CD14-positive monocyte (primary cell): ENCODE results near the gene MRPS16. TPM values are rescaled to one million over a fixed set of nuclear protein-coding genes. Genes with fewer than 3 reads are reported as not detected.

Experiments
- DNase-seq, 3 donors: peaks; one replicate each; pipeline ENCODE4 v3.0.0-alpha.2; 2011 to 2022
- H2AFZ ChIP-seq: 2 replicates; pipeline ENCODE4 v1.6.0; 2012; ENCODE audit warnings: mild to moderate bottlenecking, low read depth, low read length, inconsistent platforms; ENCODE audit not compliant: insufficient read depth, poor library complexity, severe bottlenecking
- H3K27ac ChIP-seq, 2 donors: 1 replicate in 1 of 2; 2 replicates in 1 of 2; pipeline ENCODE4 v1.5.1; 2012 to 2013; ENCODE audit warnings: low read length in 2 of 2, control low read depth in 1 of 2, inconsistent platforms in 1 of 2, low read depth in 1 of 2, mild to moderate bottlenecking in 1 of 2
- H3K27me3 ChIP-seq, 2 donors: one replicate each; pipeline versions ENCODE4 v1.6.0 to v1.6.1; 2011 to 2013; ENCODE audit warnings: low read length in 2 of 2; ENCODE audit not compliant: control insufficient read depth in 2 of 2, insufficient read depth in 2 of 2
- H3K36me3 ChIP-seq, 2 donors: replicated peaks in 1 of 2; 1 replicate in 1 of 2; 2 replicates in 1 of 2; pipeline versions ENCODE4 v1.5.1 to v1.6.1; 2012 to 2013; ENCODE audit warnings: low read length in 2 of 2, control low read depth in 1 of 2, inconsistent platforms in 1 of 2, mild to moderate bottlenecking in 1 of 2; ENCODE audit not compliant: insufficient read depth in 2 of 2, control insufficient read depth in 1 of 2
- H3K4me1 ChIP-seq, 2 donors: 1 replicate in 1 of 2; 2 replicates in 1 of 2; pipeline versions ENCODE4 v1.5.1 to v1.6.1; 2012 to 2013; ENCODE audit warnings: low read length in 2 of 2, control low read depth in 1 of 2, inconsistent platforms in 1 of 2, mild to moderate bottlenecking in 1 of 2, moderate library complexity in 1 of 2; ENCODE audit not compliant: insufficient read depth in 2 of 2, control insufficient read depth in 1 of 2
- H3K4me2 ChIP-seq: replicated peaks from 2 replicates; pipeline ENCODE3; 2012; ENCODE audit warnings: low read length, moderate library complexity, mild to moderate bottlenecking; ENCODE audit not compliant: poor library complexity, severe bottlenecking; ENCODE audit errors: extremely low read depth
- H3K4me3 ChIP-seq, 3 experiments: fragments of 200-600 bp in 1 of 3; sonication (generic) in 1 of 3; replicated peaks in 1 of 3; 1 replicate in 2 of 3; 2 replicates in 1 of 3; pipeline ENCODE4 v1.5.1; 2011 to 2013; ENCODE audit warnings: low read length in 3 of 3, mild to moderate bottlenecking in 3 of 3, control low read depth in 2 of 3, low read depth in 2 of 3, inconsistent platforms in 1 of 3, moderate library complexity in 1 of 3
- H3K79me2 ChIP-seq: 2 replicates; pipeline ENCODE4 v1.6.0; 2012; ENCODE audit warnings: mild to moderate bottlenecking, control low read depth, inconsistent platforms, low read length, moderate library complexity; ENCODE audit not compliant: insufficient read depth
- H3K9ac ChIP-seq: 2 replicates; pipeline ENCODE4 v1.6.0; 2017; ENCODE audit warnings: low read length, mild to moderate bottlenecking; ENCODE audit not compliant: insufficient read depth, poor library complexity, severe bottlenecking
- H3K9me3 ChIP-seq, 2 donors: replicated peaks in 1 of 2; 1 replicate in 1 of 2; 2 replicates in 1 of 2; pipeline versions ENCODE4 v1.5.1 to v1.6.1; 2012 to 2013; ENCODE audit warnings: low read length in 2 of 2, control low read depth in 1 of 2; ENCODE audit not compliant: control insufficient read depth in 1 of 2, insufficient read depth in 1 of 2
- H4K20me1 ChIP-seq: 2 replicates; pipeline ENCODE4 v1.6.0; 2012; ENCODE audit warnings: mild to moderate bottlenecking, low read length, control low read depth, moderate library complexity; ENCODE audit not compliant: insufficient read depth
- H3K27ac Mint-ChIP-seq, 7 donors: one replicate each; pipeline ENCODE4 v1.8.0; 2020; ENCODE audit warnings: mild to moderate bottlenecking in 7 of 7, mixed read lengths in 7 of 7, moderate library complexity in 6 of 7, inconsistent platforms in 2 of 7
- H3K27me3 Mint-ChIP-seq, 3 donors: one replicate each; pipeline ENCODE4 v1.8.0; 2021 to 2022; ENCODE audit warnings: low read depth in 3 of 3, mild to moderate bottlenecking in 3 of 3, mixed read lengths in 3 of 3, moderate library complexity in 3 of 3, inconsistent platforms in 1 of 3
- H3K36me3 Mint-ChIP-seq, 2 donors: one replicate each; pipeline ENCODE4 v1.8.0; 2020; ENCODE audit warnings: mixed read lengths in 2 of 2, inconsistent platforms in 1 of 2, mild to moderate bottlenecking in 1 of 2
- H3K4me1 Mint-ChIP-seq: one replicate; pipeline ENCODE4 v1.8.0; 2020; ENCODE audit warnings: mild to moderate bottlenecking, mixed read lengths
- H3K4me3 Mint-ChIP-seq, 2 donors: one replicate each; pipeline ENCODE4 v1.8.0; 2020; ENCODE audit warnings: mild to moderate bottlenecking in 2 of 2, mixed read lengths in 2 of 2, moderate library complexity in 1 of 2
- H3K9me3 Mint-ChIP-seq, 7 donors: one replicate each; pipeline ENCODE4 v1.8.0; 2020 to 2022; ENCODE audit warnings: mixed read lengths in 7 of 7, mild to moderate bottlenecking in 6 of 7, moderate library complexity in 6 of 7, inconsistent platforms in 2 of 7
- WGBS: methylation state at CpG from one replicate; pipeline ENCODE4 v1.1.5; 2013; ENCODE audit warnings: missing lambda C conversion rate; ENCODE audit not compliant: insufficient coverage; 5-methylcytosine and 5-hydroxymethylcytosine counted together
- intact Hi-C, 2 donors: fragments of 100-400 bp; cut with micrococcal nuclease; formaldehyde crosslinking; loops; one replicate each; pipeline versions ENCODE4 v1.15.0 to v1.15.1; 2023
- polyA plus RNA-seq, 3 donors: library from polyadenylated mRNA; depleted of rRNA in 1 of 3; unstranded in 2 of 3; stranded (reverse) in 1 of 3; fragments of 300-500 nt in 2 of 3; fragments of >200 nt in 1 of 3; fragmentation: Illumina TruSeq in 2 of 3; gene quantifications; 1 replicate in 2 of 3; 2 replicates in 1 of 3; pipeline ENCODE4 v1.2.3, GENCODE V29; 2012 to 2021
- TF ChIP-seq, protein P1 (sequence below): fragments of 200-600 bp; IDR thresholded peaks from one replicate; pipeline ENCODE4 v1.8.0; 2022; ENCODE audit warnings: antibody characterized with exemption, mild to moderate bottlenecking

Gene MRPS16
- polyA plus RNA-seq, 3 donors, result 20.9 to 102 (median 78.6) TPM

DNA sequence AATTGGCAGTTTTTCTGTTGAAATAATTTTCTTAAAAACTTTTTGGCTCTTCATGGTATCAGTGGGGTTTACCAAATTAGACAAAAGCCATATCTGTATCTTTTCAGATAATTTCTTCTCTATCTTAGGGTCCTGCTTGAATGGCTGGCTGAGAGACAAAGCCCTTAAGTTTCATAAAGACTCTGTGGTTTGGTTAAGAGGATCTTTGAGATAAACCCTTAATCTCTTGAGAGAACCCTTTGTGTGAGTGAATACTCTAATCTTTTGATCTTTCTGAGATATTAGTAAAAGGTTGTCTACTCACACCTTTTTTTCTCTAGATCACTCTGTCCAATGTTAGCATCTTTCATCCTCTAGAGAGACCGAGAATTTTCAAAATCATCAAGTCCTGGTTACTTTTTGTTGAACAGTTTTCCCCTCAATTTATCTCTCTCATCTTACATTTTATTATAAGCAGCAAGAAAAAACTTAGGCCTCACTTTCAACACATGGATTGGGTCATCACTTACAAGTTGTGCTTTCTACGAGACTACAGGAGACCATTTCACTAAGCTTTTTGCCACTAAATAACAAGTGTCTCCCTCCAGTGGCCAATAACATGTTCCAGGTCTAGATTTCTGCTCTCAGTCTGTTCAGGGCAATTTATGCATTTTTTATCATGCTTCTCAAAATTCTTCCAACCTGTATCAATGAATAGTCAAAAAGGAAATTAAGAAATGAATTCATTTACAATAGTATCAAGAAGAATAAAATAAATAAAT, 33.8 kb downstream of the MRPS16 start:
- Histone ChIP-seq H3K27ac (no peak overlapping the region), H3K4me1 (no peaks in the 10 kb centered on the region), H2AFZ (no peak overlapping the region), H4K20me1 (no peaks in the 10 kb centered on the region), H3K36me3 (peaks cover 17 to 44% of the 10 kb centered on the region in 2 donors), H3K9me3 (no peaks in the 10 kb centered on the region), H3K9ac (no peak overlapping the region), H3K27me3 (no peaks in the 10 kb centered on the region), H3K79me2 (no peaks in the 10 kb centered on the region), H3K4me2 (no peak overlapping the region), H3K4me3 (no peak overlapping the region)
- no peak for DNase-seq
- Mint-ChIP-seq H3K4me1 (no peaks in the 10 kb centered on the region), H3K27ac (no peak overlapping the region), H3K27me3 (no peaks in the 10 kb centered on the region), H3K9me3 (peaks cover 0 to 2% (median 0%) of the 10 kb centered on the region in 7 donors), H3K36me3 (peaks cover 52 to 61% of the 10 kb centered on the region in 2 donors), H3K4me3 (no peak overlapping the region)
- WGBS, result 100% methylated on average over 2 of the region's 2 CpGs
- intact Hi-C loops, result no loop called here
- TF ChIP-seq, protein P1, sequence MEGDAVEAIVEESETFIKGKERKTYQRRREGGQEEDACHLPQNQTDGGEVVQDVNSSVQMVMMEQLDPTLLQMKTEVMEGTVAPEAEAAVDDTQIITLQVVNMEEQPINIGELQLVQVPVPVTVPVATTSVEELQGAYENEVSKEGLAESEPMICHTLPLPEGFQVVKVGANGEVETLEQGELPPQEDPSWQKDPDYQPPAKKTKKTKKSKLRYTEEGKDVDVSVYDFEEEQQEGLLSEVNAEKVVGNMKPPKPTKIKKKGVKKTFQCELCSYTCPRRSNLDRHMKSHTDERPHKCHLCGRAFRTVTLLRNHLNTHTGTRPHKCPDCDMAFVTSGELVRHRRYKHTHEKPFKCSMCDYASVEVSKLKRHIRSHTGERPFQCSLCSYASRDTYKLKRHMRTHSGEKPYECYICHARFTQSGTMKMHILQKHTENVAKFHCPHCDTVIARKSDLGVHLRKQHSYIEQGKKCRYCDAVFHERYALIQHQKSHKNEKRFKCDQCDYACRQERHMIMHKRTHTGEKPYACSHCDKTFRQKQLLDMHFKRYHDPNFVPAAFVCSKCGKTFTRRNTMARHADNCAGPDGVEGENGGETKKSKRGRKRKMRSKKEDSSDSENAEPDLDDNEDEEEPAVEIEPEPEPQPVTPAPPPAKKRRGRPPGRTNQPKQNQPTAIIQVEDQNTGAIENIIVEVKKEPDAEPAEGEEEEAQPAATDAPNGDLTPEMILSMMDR, result peak; percentile 29

GRCh38 chr10:73217628-73218027, 34.8 kb downstream of the MRPS16 start:
- Mint-ChIP-seq H3K27me3 (no peaks in the 10 kb centered on the region), H3K9me3 (peaks cover 0 to 2% (median 0%) of the 10 kb centered on the region in 7 donors), H3K36me3 (peaks cover 60 to 67% of the 10 kb centered on the region in 2 donors), H3K4me1 (no peaks in the 10 kb centered on the region), H3K4me3 (no peak overlapping the region), H3K27ac (no peak overlapping the region)
- no peaks in the 10 kb centered on the region for H4K20me1 ChIP-seq
- H3K27me3 ChIP-seq, result no peaks in the 10 kb centered on the region
- intact Hi-C loops, result no loop called here
- H3K27ac ChIP-seq, result no peak overlapping the region
- H3K4me3 ChIP-seq, result no peak overlapping the region
- H3K9me3 ChIP-seq, result no peaks in the 10 kb centered on the region
- H3K36me3 ChIP-seq, result peaks cover 17 to 47% of the 10 kb centered on the region in 2 donors
- H3K4me2 ChIP-seq, result no peak overlapping the region
- H2AFZ ChIP-seq, result no peak overlapping the region
- TF ChIP-seq, protein P1, result no peak
- no peaks in the 10 kb centered on the region for H3K79me2 ChIP-seq
- H3K4me1 ChIP-seq, result no peaks in the 10 kb centered on the region
- no CpG with 5 or more reads among the region's 2 CpGs for WGBS
- DNase-seq, result no peak
- H3K9ac ChIP-seq, result no peak overlapping the region
